NCI-H1092 treated with DMSO at 0.1 percent for 48 hours (cell line): ENCODE results near the gene IFI27L1.

ENCODE experiments used
- DNase-seq: peaks from one replicate; lab custom pipeline; 2025; lab: John Stamatoyannopoulos, UW

Gene IFI27L1

GRCh38 chr14:94080621-94081385 is at the start of gene IFI27L1, which contains the start of gene DDX24:
IFI27L1 (plus strand) TSS chr14:94081310; CDS start chr14:94096938, 15,628 bp downstream.
DDX24 (minus strand) TSS chr14:94081202; CDS start chr14:94079742, 1,460 bp downstream.
- DNase-seq, result peak; percentile 91

GRCh38 chr14:94031883-94032279 is 49.2 kb upstream of the IFI27L1 start:
- DNase-seq, result no peak

- DNase-seq, result no peak
Measured at GRCh38 chr14:94034886-94035285, 46.2 kb upstream of the IFI27L1 start.

GRCh38 chr14:94036313-94037167 is 44.6 kb upstream of the IFI27L1 start:
- peak; percentile 7 for DNase-seq

- DNase-seq, result no peak
Measured at GRCh38 chr14:94037954-94038353, 43.2 kb upstream of the IFI27L1 start.

- DNase-seq, result no peak
Measured at GRCh38 chr14:94038510-94038909, 42.6 kb upstream of the IFI27L1 start.

GRCh38 chr14:94038921-94039629 is 42.0 kb upstream of the IFI27L1 start:
- no peak for DNase-seq

- no peak for DNase-seq
Measured at GRCh38 chr14:94040247-94040646, 40.9 kb upstream of the IFI27L1 start.

- DNase-seq, result no peak
Measured at GRCh38 chr14:94040796-94041195, 40.3 kb upstream of the IFI27L1 start.

- DNase-seq, result no peak
Measured at GRCh38 chr14:94041551-94042346, 39.4 kb upstream of the IFI27L1 start.

GRCh38 chr14:94042433-94043091 is 38.5 kb upstream of the IFI27L1 start:
- no peak for DNase-seq

GRCh38 chr14:94043111-94043755 is 37.9 kb upstream of the IFI27L1 start:
- no peak for DNase-seq

GRCh38 chr14:94043756-94044475 is 37.2 kb upstream of the IFI27L1 start:
- DNase-seq, result no peak

GRCh38 chr14:94044476-94045091 is 36.5 kb upstream of the IFI27L1 start:
- DNase-seq, result no peak

GRCh38 chr14:94045101-94045500 is 36.0 kb upstream of the IFI27L1 start:
- no peak for DNase-seq

GRCh38 chr14:94045563-94046345 is 35.4 kb upstream of the IFI27L1 start:
- DNase-seq, result no peak

- DNase-seq, result no peak
Measured at GRCh38 chr14:94046696-94047250, 34.3 kb upstream of the IFI27L1 start.

GRCh38 chr14:94047581-94047980 is 33.5 kb upstream of the IFI27L1 start:
- no peak for DNase-seq
